ENCODE measurements around the gene ISL2.

Gene ISL2

GRCh38 chr15:76376816-76377215 is 40.2 kb downstream of the ISL2 start:
- no peak overlapping the region for H3K4me3 ChIP-seq (replicated peaks in 1 of 2; ENCODE audit: low read depth in 2 of 2, low read length in 2 of 2)
- no peak for DNase-seq (ENCODE audit: low read depth in 2 of 2)
- TF ChIP-seq, protein P1, sequence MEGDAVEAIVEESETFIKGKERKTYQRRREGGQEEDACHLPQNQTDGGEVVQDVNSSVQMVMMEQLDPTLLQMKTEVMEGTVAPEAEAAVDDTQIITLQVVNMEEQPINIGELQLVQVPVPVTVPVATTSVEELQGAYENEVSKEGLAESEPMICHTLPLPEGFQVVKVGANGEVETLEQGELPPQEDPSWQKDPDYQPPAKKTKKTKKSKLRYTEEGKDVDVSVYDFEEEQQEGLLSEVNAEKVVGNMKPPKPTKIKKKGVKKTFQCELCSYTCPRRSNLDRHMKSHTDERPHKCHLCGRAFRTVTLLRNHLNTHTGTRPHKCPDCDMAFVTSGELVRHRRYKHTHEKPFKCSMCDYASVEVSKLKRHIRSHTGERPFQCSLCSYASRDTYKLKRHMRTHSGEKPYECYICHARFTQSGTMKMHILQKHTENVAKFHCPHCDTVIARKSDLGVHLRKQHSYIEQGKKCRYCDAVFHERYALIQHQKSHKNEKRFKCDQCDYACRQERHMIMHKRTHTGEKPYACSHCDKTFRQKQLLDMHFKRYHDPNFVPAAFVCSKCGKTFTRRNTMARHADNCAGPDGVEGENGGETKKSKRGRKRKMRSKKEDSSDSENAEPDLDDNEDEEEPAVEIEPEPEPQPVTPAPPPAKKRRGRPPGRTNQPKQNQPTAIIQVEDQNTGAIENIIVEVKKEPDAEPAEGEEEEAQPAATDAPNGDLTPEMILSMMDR (IDR thresholded peaks at IDR 0.05; ENCODE audit: low read depth, low read length): no peak

- no peak overlapping the region for H3K4me3 ChIP-seq (replicated peaks in 1 of 2; ENCODE audit: low read depth in 2 of 2, low read length in 2 of 2)
- DNase-seq (ENCODE audit: low read depth in 2 of 2): no peak
- TF ChIP-seq, protein P1 (IDR thresholded peaks at IDR 0.05; ENCODE audit: low read depth, low read length): no peak
These were observed 40.6 kb downstream of the ISL2 start for GRCh38 chr15:76377217-76377616.

DNA sequence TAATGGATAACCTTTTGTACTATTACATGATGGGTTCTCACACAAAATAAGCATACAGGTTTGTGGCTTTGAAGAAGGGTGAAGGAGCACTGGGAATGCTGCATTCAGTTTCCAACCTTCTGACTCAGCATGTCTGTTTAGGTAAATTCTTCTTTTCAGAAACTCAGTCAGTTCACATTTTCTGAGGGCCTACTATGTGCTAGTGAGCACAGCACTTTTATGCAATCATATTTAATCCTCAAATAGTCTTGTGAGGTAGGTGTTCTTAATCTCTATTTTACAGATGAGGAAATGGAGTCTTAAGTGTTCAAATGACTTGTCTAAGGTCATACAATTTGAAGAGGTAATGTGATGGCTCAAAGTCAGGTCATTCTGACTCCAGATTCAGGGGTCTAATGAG is 41.2 kb downstream of the ISL2 start:
- DNase-seq (ENCODE audit: low read depth in 2 of 2): no peak
- TF ChIP-seq, protein P1 (IDR thresholded peaks at IDR 0.05; ENCODE audit: low read depth, low read length): no peak
- no peak overlapping the region for H3K4me3 ChIP-seq (replicated peaks in 1 of 2; ENCODE audit: low read depth in 2 of 2, low read length in 2 of 2)

DNA sequence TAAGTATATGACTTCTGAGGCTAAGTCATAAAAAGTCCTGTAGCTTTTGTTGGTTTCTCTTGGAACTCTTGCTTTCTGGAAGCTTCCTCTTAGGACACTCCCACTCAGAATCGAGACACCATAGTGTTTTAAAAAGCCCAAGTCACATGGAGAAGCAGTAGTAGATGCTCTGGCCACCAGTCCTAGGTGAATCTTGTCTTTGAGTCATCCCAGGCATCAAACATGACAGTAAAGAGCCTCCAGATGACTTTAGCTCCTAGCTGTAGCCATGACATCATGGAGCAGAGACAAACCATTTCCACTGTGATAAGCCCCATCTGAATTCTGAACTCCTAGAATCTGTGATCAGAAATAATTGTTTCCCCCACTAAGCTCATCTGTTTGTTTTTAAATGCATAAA is 42.1 kb downstream of the ISL2 start:
- H3K4me3 ChIP-seq (replicated peaks in 1 of 2; ENCODE audit: low read depth in 2 of 2, low read length in 2 of 2): no peak overlapping the region
- TF ChIP-seq, protein P1 (IDR thresholded peaks at IDR 0.05; ENCODE audit: low read depth, low read length): no peak
- no peak for DNase-seq (ENCODE audit: low read depth in 2 of 2)

- TF ChIP-seq, protein P1 (IDR thresholded peaks at IDR 0.05; ENCODE audit: low read depth, low read length): no peak
- H3K4me3 ChIP-seq (replicated peaks in 1 of 2; ENCODE audit: low read depth in 2 of 2, low read length in 2 of 2): no peak overlapping the region
- DNase-seq (ENCODE audit: low read depth in 2 of 2): no peak
These were observed 43.7 kb downstream of the ISL2 start for GRCh38 chr15:76380249-76380648.

- TF ChIP-seq, protein P1 (IDR thresholded peaks at IDR 0.05; ENCODE audit: low read depth, low read length): no peak
- no peak for DNase-seq (ENCODE audit: low read depth in 2 of 2)
- no peak overlapping the region for H3K4me3 ChIP-seq (replicated peaks in 1 of 2; ENCODE audit: low read depth in 2 of 2, low read length in 2 of 2)
These were observed 44.8 kb downstream of the ISL2 start for GRCh38 chr15:76381366-76381765.

DNA sequence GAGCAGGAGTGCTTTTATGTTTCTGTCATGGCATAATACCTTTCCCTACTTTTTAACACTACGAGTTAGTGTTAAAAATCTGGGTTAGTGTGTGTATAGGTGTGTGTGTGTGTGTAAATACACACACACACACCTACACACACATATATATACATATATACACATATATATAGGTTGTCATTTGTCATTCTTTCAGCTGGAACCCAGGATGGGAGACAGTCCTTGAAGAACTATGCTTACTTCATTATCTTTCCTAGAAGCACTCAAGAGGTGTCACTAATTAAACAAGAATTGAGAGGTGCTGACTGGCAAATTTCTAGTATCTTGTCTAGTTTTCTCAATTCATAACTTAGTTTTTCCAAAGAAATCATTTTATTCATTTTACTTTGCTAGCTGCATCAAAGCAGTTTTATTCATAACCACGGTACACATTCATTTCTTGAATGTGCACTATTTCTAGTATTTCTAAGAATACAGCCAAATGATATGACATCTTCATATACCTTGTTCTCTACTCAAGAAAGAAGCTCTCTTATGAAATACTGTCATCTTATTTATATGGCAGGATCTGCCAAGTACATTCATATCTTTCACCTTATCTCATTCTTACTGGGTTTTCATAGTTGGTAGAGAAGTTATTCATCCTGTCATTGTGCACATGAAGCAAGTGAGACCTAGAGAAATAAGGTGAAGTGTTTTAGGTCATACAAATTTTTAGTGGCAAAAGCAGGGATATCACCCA is 46.6 kb downstream of the ISL2 start:
- no peak overlapping the region for H3K4me3 ChIP-seq (replicated peaks in 1 of 2; ENCODE audit: low read depth in 2 of 2, low read length in 2 of 2)
- TF ChIP-seq, protein P1 (IDR thresholded peaks at IDR 0.05; ENCODE audit: low read depth, low read length): no peak

More for the DNA sequence above, 46.6 kb downstream of the ISL2 start:
- DNase-seq (ENCODE audit: low read depth in 2 of 2): no peak

Measured in cardiac fibroblast (primary cell).